Loucy (cell line): ENCODE measurements around the gene CCDC92B.

Experiments used
- CTCF ChIP-seq: fragments of 200-600 bp; sonication (generic); conservative IDR thresholded peaks from 2 replicates; pipeline ENCODE4 v1.5.1; 2014; ENCODE audit warnings: mild to moderate bottlenecking, antibody characterized with exemption, low read length
- EZH2phosphoT487 ChIP-seq: fragments of 200-600 bp; IDR thresholded peaks from 2 replicates; pipeline ENCODE4 v1.6.1; 2018; ENCODE audit warnings: antibody characterized with exemption, mild to moderate bottlenecking, moderate library complexity, borderline replicate concordance

- no peak for TF ChIP-seq CTCF
- no peak for TF ChIP-seq EZH2phosphoT487
These were observed 49.4 kb downstream of the CCDC92B start for GRCh38 chr17:2700030-2700490.
